Stomach (tissue), 4 donors: Measurements from ENCODE around the gene SEMA3F.

Experiments
- CTCF ChIP-seq, 7 experiments: fragments of 450-650 bp in 4 of 7; fragments of 200-600 bp in 3 of 7; sonication (generic) in 3 of 7; IDR thresholded peaks; one replicate each; pipeline ENCODE4 v1.5.1; 2016 to 2019; ENCODE audit warnings: antibody characterized with exemption in 7 of 7, control low read depth in 2 of 7, mild to moderate bottlenecking in 1 of 7
- EP300 ChIP-seq: sonication (generic); formaldehyde crosslinking; IDR thresholded peaks from one replicate; pipeline ENCODE4 v1.6.1; 2017; ENCODE audit warnings: antibody characterized with exemption
- POLR2A ChIP-seq, 4 donors: fragments of 450-650 bp; IDR thresholded peaks; one replicate each; pipeline ENCODE4 v1.6.1; 2016; ENCODE audit warnings: antibody characterized with exemption in 4 of 4, control low read depth in 2 of 4, mild to moderate bottlenecking in 1 of 4, moderate library complexity in 1 of 4
- POLR2AphosphoS5 ChIP-seq, 3 donors: sonication (generic); formaldehyde crosslinking; IDR thresholded peaks; one replicate each; pipeline ENCODE4 v1.6.1; 2016; ENCODE audit warnings: antibody characterized with exemption in 3 of 3

- no peak for TF ChIP-seq POLR2AphosphoS5 (IDR thresholded peaks at IDR 0.05)
- TF ChIP-seq POLR2A (IDR thresholded peaks at IDR 0.05), result no peak
- no peak for TF ChIP-seq CTCF (IDR thresholded peaks at IDR 0.05)
- TF ChIP-seq EP300, result no peak
Measured at GRCh38 chr3:50207359-50208042, 52.4 kb downstream of the SEMA3F start.
